RKO (cell line): ENCODE results near the gene COL23A1.

Source experiments
- DNase-seq: peaks from one replicate; pipeline ENCODE4 v3.0.0-alpha.2; 2016; ENCODE audit warnings: low spot score

The COL23A1 gene

DNA sequence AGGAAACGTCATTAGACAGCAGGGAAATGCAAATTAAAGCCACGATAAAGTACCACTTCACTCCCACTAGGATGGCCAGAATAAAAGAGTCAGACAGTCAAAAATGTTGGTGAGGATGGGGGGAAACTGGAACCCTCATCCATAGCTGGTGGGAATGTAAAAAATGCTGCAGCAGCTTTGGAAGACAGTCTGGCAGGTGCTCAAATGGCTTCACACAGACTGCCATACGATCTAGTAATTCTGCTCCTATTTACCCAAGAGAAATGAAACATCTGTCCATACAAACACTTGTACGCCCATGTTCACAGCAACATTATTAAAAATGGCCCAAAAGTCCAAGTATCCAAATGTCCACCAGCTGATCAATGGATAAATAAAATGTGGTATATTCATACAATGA is 198.7 kb downstream of the COL23A1 start:
- no peak for DNase-seq

DNA sequence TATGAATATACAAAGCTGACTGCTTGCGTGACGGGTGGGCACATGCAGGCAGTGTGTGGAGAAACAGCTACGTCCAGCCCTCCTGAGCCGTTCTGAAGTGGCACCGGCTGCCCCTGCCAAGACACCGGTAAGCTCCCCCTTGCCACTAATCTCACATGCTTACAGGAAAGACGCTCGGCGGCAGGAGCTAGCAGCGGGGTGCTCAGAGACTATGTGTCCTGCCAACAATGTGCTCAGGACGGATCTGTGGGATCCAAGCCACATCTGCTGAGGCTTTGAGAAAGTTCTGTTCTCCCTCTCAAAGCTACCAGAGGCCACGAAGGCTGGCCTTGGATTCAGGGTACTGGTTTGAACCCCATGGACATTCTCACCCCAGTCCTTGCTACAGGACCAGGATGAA is 200.4 kb downstream of the COL23A1 start:
- no peak for DNase-seq

DNA sequence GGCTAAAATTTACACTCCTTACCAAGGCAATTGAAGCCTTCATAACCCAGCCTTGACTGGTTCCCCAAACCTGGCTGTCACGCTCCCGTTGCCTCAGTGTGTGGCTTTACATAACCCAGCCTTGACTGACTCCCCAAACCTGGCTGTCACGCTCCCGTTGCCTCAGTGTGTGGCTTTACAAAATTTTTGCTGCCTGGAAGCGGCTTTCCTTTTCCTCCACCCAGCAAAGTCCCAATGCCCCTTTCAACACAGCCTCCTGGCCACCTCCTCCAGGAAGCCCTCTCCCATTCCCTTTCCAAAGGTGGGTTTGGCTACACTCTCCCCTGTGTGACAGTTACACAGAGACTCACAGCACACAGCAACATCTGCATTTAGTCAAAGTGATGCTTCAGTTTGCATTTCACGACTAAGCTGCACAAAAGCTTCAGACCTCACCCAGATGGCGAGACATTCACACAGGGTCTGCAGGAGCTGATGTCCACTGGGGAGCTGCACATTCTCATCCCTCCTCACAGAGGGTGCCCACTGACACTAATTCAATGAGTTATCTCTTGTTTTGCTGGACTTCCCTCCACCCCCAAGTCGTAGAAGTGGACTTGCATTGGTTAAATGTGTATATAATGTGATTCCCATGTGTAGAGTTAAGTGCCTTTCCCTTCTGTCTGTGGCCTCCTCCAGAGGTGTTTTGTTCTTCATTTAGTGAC is 201.0 kb downstream of the COL23A1 start:
- no peak for DNase-seq

DNA sequence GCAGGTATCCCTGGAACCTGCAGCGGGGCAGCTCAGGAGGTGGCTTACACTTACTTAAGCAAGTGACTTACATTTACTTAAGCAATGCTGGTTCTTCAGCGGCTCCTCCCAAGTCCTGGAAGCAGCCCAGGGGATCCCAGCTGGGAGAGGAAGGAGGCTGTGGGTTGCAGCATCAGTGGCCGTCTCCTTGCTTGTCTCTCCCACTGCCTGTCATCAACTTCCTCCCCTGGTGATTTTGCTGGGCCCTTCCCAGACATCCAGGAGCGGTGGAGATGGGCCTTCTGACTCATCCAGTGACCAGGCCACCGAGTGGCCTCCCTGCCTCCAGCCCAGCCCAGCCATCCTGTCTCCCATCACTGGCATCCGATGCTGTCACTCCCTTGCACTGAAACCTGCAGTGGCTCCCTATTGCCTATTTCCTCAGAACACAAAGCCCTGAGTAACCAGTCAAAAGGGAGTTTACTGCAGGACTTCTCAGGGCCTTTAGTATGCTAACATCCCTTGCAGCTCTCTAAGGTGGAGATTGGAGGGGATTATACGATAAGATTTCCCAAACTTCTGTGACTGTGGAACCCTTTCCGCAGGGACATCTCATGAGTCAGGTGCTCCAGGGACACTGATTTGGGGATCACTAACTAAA is 201.7 kb downstream of the COL23A1 start:
- no peak for DNase-seq

GRCh38 chr5:178387856-178388190 is 202.4 kb downstream of the COL23A1 start:
- DNase-seq: no peak

GRCh38 chr5:178387061-178387855 is 202.9 kb downstream of the COL23A1 start:
- DNase-seq: no peak

DNA sequence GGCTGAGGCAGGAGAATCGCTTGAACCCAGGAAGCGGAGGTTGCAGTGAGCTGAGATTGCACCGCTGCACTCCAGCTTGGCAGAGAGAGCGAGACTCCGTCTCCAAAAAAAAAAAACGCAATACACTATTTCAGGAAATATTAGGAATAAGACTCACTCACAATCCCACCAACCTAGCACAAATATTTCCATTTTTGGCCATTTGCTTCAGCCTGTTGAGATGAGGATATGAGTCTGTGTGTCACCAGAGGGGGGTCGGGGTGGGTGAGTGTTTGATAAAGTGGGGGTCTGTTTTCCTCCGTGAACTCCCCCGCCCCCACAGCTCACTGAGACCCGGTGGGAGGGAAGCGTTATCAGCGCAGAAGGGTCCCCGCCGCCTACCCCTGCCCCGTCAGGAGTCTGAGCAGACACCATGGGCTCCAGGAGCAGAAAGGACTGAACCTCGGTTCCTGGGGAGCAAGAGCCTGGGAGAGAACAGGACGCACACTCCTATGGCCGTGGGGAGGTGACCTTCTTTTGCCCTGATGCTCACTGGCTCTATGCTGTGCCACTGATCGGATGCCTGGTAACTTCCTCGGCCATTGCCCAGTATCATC is 203.8 kb downstream of the COL23A1 start:
- no peak for DNase-seq

- peak; percentile 33 for DNase-seq
Measured at GRCh38 chr5:178385496-178385890, 204.7 kb downstream of the COL23A1 start.

GRCh38 chr5:178384816-178385495 is 205.2 kb downstream of the COL23A1 start:
- no peak for DNase-seq

DNA sequence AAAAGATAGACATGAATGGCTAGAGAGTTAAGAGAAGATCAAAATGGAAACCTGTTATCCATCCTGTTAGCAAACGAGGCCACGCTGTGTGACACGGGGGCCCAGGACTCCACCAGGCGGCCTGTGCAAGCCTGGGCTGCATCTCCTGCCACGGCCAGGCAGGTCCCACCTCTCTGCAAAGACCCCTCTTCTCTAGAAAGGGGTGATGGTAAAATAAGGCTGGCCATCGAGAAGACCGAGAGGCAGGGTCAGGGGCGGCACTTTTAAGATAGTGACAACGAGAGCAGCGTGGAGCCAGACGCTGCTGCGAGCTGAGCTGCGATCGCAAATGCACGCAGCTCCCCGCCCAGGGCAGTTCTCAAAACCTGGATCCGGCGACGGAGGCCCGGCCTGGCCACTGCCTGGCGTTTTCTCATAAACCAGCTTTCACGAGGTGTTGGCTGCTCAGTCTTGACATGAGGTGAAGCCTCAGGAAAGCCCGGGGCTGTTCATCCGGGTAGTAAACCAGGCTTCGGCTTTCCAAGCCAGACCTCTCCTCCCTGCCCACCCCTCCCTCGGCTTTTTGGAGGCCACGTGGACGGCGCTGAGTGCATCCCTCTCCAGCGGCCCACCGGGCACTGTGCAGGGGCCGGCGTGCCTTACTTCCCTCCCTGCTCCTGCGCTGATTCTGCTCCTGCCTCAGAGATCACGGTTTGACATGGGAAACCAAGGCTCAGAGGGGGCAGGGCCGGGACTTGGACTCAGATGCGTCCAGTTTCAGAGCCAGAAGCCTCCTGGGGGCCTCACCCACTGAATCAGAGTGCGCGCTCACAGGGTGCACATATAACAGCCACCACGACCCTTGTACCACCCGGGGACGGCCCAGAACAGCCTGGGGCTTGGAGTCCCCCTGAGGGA is 206.0 kb downstream of the COL23A1 start:
- no peak for DNase-seq

GRCh38 chr5:178383301-178383918 is 206.8 kb downstream of the COL23A1 start:
- no peak for DNase-seq

- DNase-seq: no peak
Measured at GRCh38 chr5:178382754-178383164, 207.4 kb downstream of the COL23A1 start.

- no peak for DNase-seq
Measured at GRCh38 chr5:178381921-178382695, 208.1 kb downstream of the COL23A1 start.

DNA sequence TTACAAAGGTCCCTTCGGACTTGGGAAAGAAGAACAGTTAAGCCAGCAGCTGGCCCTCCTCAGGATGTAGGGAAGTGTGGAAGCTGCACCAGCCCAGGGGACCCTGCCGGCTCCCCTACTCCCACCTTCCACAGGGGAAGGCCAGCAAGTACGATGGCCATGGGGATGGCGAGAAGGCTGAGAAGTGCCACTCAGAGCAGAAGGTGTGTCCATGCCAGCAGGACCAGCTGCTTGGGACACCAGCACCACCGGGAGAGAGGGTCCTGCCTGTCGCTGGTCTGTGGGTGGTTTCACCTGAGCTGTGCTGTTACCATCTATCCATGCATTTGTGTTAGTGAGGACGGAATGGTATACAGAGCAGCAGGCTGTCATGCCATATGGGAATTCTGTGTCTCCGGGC is 209.0 kb downstream of the COL23A1 start:
- no peak for DNase-seq

GRCh38 chr5:178380541-178381074 is 209.6 kb downstream of the COL23A1 start:
- DNase-seq: no peak

- no peak for DNase-seq
Measured at GRCh38 chr5:178380086-178380485, 210.1 kb downstream of the COL23A1 start.

- no peak for DNase-seq
Measured at GRCh38 chr5:178378527-178379484, 211.4 kb downstream of the COL23A1 start.

DNA sequence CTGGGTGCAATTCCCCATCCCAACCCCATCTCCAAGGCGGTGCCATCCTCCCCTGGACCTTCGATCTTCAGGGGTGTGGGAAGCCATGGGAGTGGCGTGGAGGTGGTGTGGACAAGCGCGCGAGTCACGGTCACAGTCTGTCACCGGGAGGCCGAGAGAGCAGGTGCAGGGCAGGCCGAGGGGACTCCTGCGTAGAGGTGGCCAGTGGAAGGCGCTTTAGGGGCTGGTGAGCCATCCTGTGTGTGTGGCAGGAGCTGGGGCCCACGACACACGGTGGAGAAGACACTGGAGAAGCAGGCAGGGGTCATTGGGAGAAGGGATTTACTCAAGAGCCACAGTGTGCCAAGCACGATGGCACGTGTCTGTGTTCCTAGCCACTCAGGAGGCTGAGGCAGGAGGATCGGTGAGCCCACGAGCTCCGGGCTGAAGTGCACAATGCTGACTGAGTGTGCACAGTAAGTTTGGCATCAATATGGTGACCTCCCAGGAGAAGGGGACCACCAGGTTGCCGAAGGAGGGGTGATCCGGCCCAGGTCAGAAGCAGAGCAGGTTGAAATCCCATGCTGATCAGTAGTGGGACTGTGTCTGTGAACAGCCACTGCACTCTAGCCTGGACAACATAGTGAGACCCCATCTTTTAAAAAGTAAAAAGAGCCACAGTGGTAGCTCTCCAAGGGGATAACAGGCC is 212.5 kb downstream of the COL23A1 start:
- DNase-seq: no peak
